GM12878 (cell line): Measurements from ENCODE around the gene AGBL1. TPM values are rescaled to one million over a fixed set of nuclear protein-coding genes. Genes with fewer than 3 reads are reported as not detected.

ENCODE experiments used
- ATAC-seq: fragments of 200-7000 bp; cut with Tn5 transposase; 3 replicates; pipeline ENCODE4 v1.9.1; 2020; ENCODE audit warnings: mild to moderate bottlenecking, moderate library complexity
- BruUV-seq: library from RNA; stranded (reverse); fragments of 400-500 nt; replicated peaks from 2 replicates; lab custom pipeline; 2021; lab: Mats Ljungman, UMichigan
- CTCF ChIA-PET: fragments of 300-600 bp; sonication (Branson Sonifier 250); formaldehyde crosslinking; extraction: SDS; loops from one replicate; lab custom pipeline; 2021; ENCODE audit warnings: inconsistent platforms; lab: Yijun Ruan, JAX
- POLR2A ChIA-PET: fragments of 350-600 bp; formaldehyde crosslinking; extraction: SDS; loops from one replicate; lab custom pipeline; 2021; ENCODE audit warnings: inconsistent platforms; lab: Charles Lee
- RAD21 ChIA-PET: fragments of 300-600 bp; sonication (Branson Sonifier 250); formaldehyde crosslinking; loops from one replicate; lab custom pipeline; 2023; ENCODE audit warnings: antibody characterized with exemption; ENCODE audit not compliant: unreplicated experiment; lab: Charles Lee
- SMC1A ChIA-PET: fragments of 300-600 bp; sonication (Branson Sonifier 250); formaldehyde crosslinking; loops from one replicate; lab custom pipeline; 2023; ENCODE audit not compliant: unreplicated experiment, uncharacterized antibody; lab: Charles Lee
- DNase-seq: peaks from one replicate; pipeline ENCODE4 v3.0.0-alpha.2; 2011; ENCODE audit warnings: low read depth, low spot score
- FAIRE-seq: peaks from 3 replicates; lab custom pipeline; 2011; peaks lifted over from hg19 to GRCh38; lab: Jason Lieb, UNC
- H2AFZ ChIP-seq: 2 replicates; pipeline ENCODE4 v1.6.0; 2011; ENCODE audit warnings: low read depth, low read length, control low read depth; ENCODE audit not compliant: control insufficient read depth
- H3K27ac ChIP-seq: 2 replicates; pipeline ENCODE4 v1.5.1; 2011; ENCODE audit warnings: control low read depth; ENCODE audit not compliant: control insufficient read depth, insufficient read depth
- H3K27me3 ChIP-seq, 2 experiments: replicated peaks in 1 of 2; 2 replicates each; pipeline versions ENCODE4 v1.6.0 to v1.6.1; 2011; ENCODE audit warnings: low read length in 1 of 2; ENCODE audit not compliant: control insufficient read depth in 2 of 2, insufficient read depth in 2 of 2
- H3K36me3 ChIP-seq, 2 experiments: 2 replicates each; pipeline ENCODE4 v1.5.1; 2011; ENCODE audit warnings: low read length in 1 of 2; ENCODE audit not compliant: control insufficient read depth in 2 of 2, insufficient read depth in 2 of 2
- H3K4me1 ChIP-seq: 2 replicates; pipeline ENCODE4 v1.6.1; 2011; ENCODE audit warnings: mild to moderate bottlenecking, low read length, moderate library complexity, mixed read lengths; ENCODE audit not compliant: control insufficient read depth, insufficient read depth
- H3K4me2 ChIP-seq: 2 replicates; pipeline ENCODE4 v1.6.0; 2011; ENCODE audit warnings: control low read depth; ENCODE audit not compliant: control insufficient read depth, insufficient read depth
- H3K4me3 ChIP-seq: fragments of 200-600 bp; sonication (generic); 2 replicates; pipeline ENCODE4 v1.5.1; 2016
- H3K79me2 ChIP-seq: 2 replicates; pipeline ENCODE4 v1.6.0; 2011; ENCODE audit warnings: low read length; ENCODE audit not compliant: control insufficient read depth, insufficient read depth
- H3K9ac ChIP-seq: 2 replicates; pipeline ENCODE4 v1.8.0; 2011; ENCODE audit warnings: low read length, control low read depth, mixed read lengths; ENCODE audit not compliant: control insufficient read depth, insufficient read depth
- H3K9me3 ChIP-seq: replicated peaks from 3 replicates; pipeline ENCODE4 v1.5.1; 2011; ENCODE audit warnings: mild to moderate bottlenecking, low read length; ENCODE audit not compliant: control insufficient read depth, insufficient read depth
- H4K20me1 ChIP-seq: 2 replicates; pipeline ENCODE4 v1.6.0; 2011; ENCODE audit not compliant: control insufficient read depth, insufficient read depth
- MXI1 ChIP-seq: fragments of 150-350 bp; IDR thresholded peaks from 2 replicates; pipeline ENCODE4 v1.6.1; 2011; ENCODE audit warnings: low read depth, mild to moderate bottlenecking, inconsistent platforms, low read length, improper control_type of control experiment
- TARDBP ChIP-seq: IDR thresholded peaks from 2 replicates; pipeline ENCODE4 v1.6.1; 2016; ENCODE audit warnings: borderline replicate concordance
- USF2 ChIP-seq: IDR thresholded peaks from 2 replicates; pipeline ENCODE4 v1.6.1; 2011; ENCODE audit warnings: low read depth, low read length, improper control_type of control experiment, borderline replicate concordance
- ZBTB33 ChIP-seq: fragments of 450-650 bp; IDR thresholded peaks from 2 replicates; pipeline ENCODE4 v1.6.1; 2017; ENCODE audit warnings: mild to moderate bottlenecking
- WGBS: methylation state at CpG from one replicate; pipeline ENCODE4 v1.1.6; 2016; ENCODE audit warnings: low lambda C conversion rate; ENCODE audit not compliant: insufficient replicate concordance, insufficient coverage; ENCODE audit errors: missing lambda C conversion rate; 5-methylcytosine and 5-hydroxymethylcytosine counted together
- in situ Hi-C: fragments of 300-500 bp; cut with MboI; formaldehyde crosslinking; loops from 9 replicates; pipeline ENCODE4 v1.14.3; 2018; ENCODE audit warnings: mixed read lengths
- intact Hi-C: fragments of 100-400 bp; cut with micrococcal nuclease; formaldehyde crosslinking; loops from one replicate; pipeline ENCODE4 v1.14.2; 2022; ENCODE audit not compliant: unreplicated experiment
- polyA plus RNA-seq, 11 experiments: library from polyadenylated mRNA; depleted of rRNA in 4 of 11; unstranded in 6 of 11; stranded (reverse) in 5 of 11; fragments of >200 nt; fragmentation: Nextera tagmentation in 4 of 11; fragmentation: Illumina TruSeq in 1 of 11; extraction: Ambion mirVana in 4 of 11; extraction: Trizol in 1 of 11; gene quantifications; 1 replicate in 1 of 11; 2 replicates in 10 of 11; pipeline versions ENCODE4 v1.2.1 to v1.2.3, GENCODE V29; 2011 to 2016; ENCODE audit warnings: inconsistent platforms in 2 of 11, missing spikeins in 2 of 11, low read depth in 1 of 11
- total RNA-seq, 4 experiments: library from RNA; depleted of rRNA in 3 of 4; stranded (reverse); fragments of >200 nt in 3 of 4; fragmentation: Illumina TruSeq in 1 of 4; extraction: Trizol in 1 of 4; gene quantifications; 2 replicates each; pipeline versions ENCODE4 v1.2.1 to v1.2.3, GENCODE V29; 2013 to 2021
- TF ChIP-seq, protein P1 (sequence below): fragments of 450-650 bp; formaldehyde crosslinking; IDR thresholded peaks from 2 replicates; pipeline ENCODE4 v1.4.0; 2020; ENCODE audit warnings: mild to moderate bottlenecking, moderate library complexity

Gene AGBL1
- total and polyA plus RNA-seq, 10 of the 15 experiments (the other 5 are each of a cell fraction or from before 2014, with no cell fraction given): not detected

DNA sequence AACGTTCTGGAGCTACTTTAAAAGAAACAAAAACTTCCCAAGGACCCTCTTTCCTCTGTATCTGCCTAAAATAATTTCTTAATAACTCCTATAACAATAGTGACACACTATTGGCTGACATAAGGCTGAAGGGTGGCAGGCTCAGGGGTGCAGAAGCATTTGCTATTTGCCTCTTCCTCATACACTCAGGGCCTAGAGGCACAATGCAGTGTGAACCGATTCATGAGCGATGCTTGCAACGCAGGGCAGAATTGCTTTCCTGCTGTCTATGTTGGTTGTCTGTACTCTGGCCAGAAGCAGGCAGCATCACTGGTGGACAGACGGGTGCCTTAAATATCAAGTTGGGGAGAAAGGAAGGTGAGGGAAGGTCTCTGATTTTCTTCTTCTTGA lies 157.4 kb downstream of the AGBL1 start:
- Histone ChIP-seq H3K4me3 (no peak overlapping the region), H3K4me2 (no peak overlapping the region), H3K79me2 (no peaks in the 10 kb centered on the region), H4K20me1 (no peaks in the 10 kb centered on the region), H3K27ac (no peak overlapping the region), H3K9me3 (no peaks in the 10 kb centered on the region), H3K4me1 (no peaks in the 10 kb centered on the region)
- no TSS peak for BruUV-seq
- SMC1A ChIA-PET: no interaction called here
- TF ChIP-seq ZBTB33: no peak
- no peak for TF ChIP-seq TARDBP
- no peak for TF ChIP-seq USF2
- TF ChIP-seq, protein P1, sequence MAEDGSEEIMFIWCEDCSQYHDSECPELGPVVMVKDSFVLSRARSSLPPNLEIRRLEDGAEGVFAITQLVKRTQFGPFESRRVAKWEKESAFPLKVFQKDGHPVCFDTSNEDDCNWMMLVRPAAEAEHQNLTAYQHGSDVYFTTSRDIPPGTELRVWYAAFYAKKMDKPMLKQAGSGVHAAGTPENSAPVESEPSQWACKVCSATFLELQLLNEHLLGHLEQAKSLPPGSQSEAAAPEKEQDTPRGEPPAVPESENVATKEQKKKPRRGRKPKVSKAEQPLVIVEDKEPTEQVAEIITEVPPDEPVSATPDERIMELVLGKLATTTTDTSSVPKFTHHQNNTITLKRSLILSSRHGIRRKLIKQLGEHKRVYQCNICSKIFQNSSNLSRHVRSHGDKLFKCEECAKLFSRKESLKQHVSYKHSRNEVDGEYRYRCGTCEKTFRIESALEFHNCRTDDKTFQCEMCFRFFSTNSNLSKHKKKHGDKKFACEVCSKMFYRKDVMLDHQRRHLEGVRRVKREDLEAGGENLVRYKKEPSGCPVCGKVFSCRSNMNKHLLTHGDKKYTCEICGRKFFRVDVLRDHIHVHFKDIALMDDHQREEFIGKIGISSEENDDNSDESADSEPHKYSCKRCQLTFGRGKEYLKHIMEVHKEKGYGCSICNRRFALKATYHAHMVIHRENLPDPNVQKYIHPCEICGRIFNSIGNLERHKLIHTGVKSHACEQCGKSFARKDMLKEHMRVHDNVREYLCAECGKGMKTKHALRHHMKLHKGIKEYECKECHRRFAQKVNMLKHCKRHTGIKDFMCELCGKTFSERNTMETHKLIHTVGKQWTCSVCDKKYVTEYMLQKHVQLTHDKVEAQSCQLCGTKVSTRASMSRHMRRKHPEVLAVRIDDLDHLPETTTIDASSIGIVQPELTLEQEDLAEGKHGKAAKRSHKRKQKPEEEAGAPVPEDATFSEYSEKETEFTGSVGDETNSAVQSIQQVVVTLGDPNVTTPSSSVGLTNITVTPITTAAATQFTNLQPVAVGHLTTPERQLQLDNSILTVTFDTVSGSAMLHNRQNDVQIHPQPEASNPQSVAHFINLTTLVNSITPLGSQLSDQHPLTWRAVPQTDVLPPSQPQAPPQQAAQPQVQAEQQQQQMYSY: no peak
- no peak for TF ChIP-seq MXI1
- TF ChIP-seq, all 136 proteins: peak for 0
- intact Hi-C loops: no loop called here
- H2AFZ ChIP-seq: no peak overlapping the region
- 21% methylated on average over 5 of the region's 5 CpGs for WGBS
- ChIA-PET POLR2A (no interaction called here), RAD21 (interaction anchor here (0.9 kb wide), 1 partner anchor 34 kb away, joined by 3 read pairs; no protein-coding TSS in a partner anchor), CTCF (no interaction called here)
- no peak for DNase-seq
- no peak overlapping the region for H3K9ac ChIP-seq
- no peaks in the 10 kb centered on the region for H3K27me3 ChIP-seq
- in situ Hi-C loops: no loop called here
- FAIRE-seq: no peak
- ATAC-seq: no peak
- no peaks in the 10 kb centered on the region for H3K36me3 ChIP-seq
